B cell (primary cell): ENCODE results near the gene TIMMDC1. TPM values are rescaled to one million over a fixed set of nuclear protein-coding genes. Genes with fewer than 3 reads are reported as not detected.

ENCODE experiments used
- ATAC-seq: fragments of 200-7000 bp; cut with Tn5 transposase; one replicate; pipeline ENCODE4 v1.10.0; 2021; ENCODE audit warnings: low read depth, mild to moderate bottlenecking, moderate number of reproducible peaks, moderate library complexity
- CTCF ChIA-PET: fragments of 350-600 bp; sonication (Branson Sonifier 250); formaldehyde crosslinking; loops from one replicate; lab custom pipeline; 2021; ENCODE audit warnings: antibody characterized with exemption, inconsistent platforms; lab: Charles Lee
- POLR2A ChIA-PET: fragments of 350-600 bp; sonication (Branson Sonifier 250); formaldehyde crosslinking; loops from one replicate; lab custom pipeline; 2021; ENCODE audit warnings: antibody characterized with exemption; lab: Charles Lee
- DNase-seq: peaks from one replicate; pipeline ENCODE4 v3.0.0; 2013
- H2AFZ ChIP-seq: 2 replicates; pipeline ENCODE4 v1.6.1; 2012; ENCODE audit warnings: mild to moderate bottlenecking, low read depth, low read length; ENCODE audit not compliant: insufficient read depth, poor library complexity, severe bottlenecking
- H3K27ac ChIP-seq, 2 donors: 1 replicate in 1 of 2; 2 replicates in 1 of 2; pipeline ENCODE4 v1.5.1; 2012 to 2013; ENCODE audit warnings: low read length in 2 of 2, mild to moderate bottlenecking in 2 of 2, moderate library complexity in 1 of 2
- H3K27me3 ChIP-seq, 4 experiments: fragments of 200-600 bp in 1 of 4; sonication (generic) in 1 of 4; replicated peaks in 1 of 4; 1 replicate in 2 of 4; 2 replicates in 2 of 4; pipeline versions ENCODE4 v1.6.1 to v1.7.0; 2013 to 2016; ENCODE audit warnings: low read length in 3 of 4, mild to moderate bottlenecking in 2 of 4, mixed read lengths in 1 of 4, moderate library complexity in 1 of 4; ENCODE audit not compliant: insufficient read depth in 4 of 4, control insufficient read depth in 3 of 4; ENCODE audit errors: control extremely low read depth in 1 of 4
- H3K36me3 ChIP-seq, 2 experiments: replicated peaks in 1 of 2; 1 replicate in 1 of 2; 2 replicates in 1 of 2; pipeline versions ENCODE4 v1.6.1 to v1.7.1; 2013; ENCODE audit warnings: low read length in 1 of 2; ENCODE audit not compliant: insufficient read depth in 2 of 2, control insufficient read depth in 1 of 2; ENCODE audit errors: control extremely low read depth in 1 of 2, extremely low read depth in 1 of 2
- H3K4me1 ChIP-seq, 2 donors: fragments of 200-600 bp in 1 of 2; sonication (generic) in 1 of 2; 1 replicate in 1 of 2; 2 replicates in 1 of 2; pipeline versions ENCODE4 v1.5.1 to v1.6.1; 2013 to 2017; ENCODE audit warnings: low read length in 2 of 2; ENCODE audit not compliant: control insufficient read depth in 2 of 2, insufficient read depth in 2 of 2
- H3K4me2 ChIP-seq: replicated peaks from 2 replicates; pipeline ENCODE3; 2012; ENCODE audit warnings: mild to moderate bottlenecking, low read depth, low read length; ENCODE audit not compliant: poor library complexity, severe bottlenecking
- H3K4me3 ChIP-seq, 5 experiments: fragments of 200-600 bp in 1 of 5; sonication (generic) in 1 of 5; 1 replicate in 3 of 5; 2 replicates in 2 of 5; pipeline versions ENCODE4 v1.5.1 to v1.7.0; 2011 to 2016; ENCODE audit warnings: low read length in 4 of 5, mild to moderate bottlenecking in 4 of 5, low read depth in 2 of 5, control low read depth in 1 of 5, moderate library complexity in 1 of 5; ENCODE audit not compliant: insufficient read depth in 1 of 5; ENCODE audit errors: control extremely low read depth in 1 of 5, extremely low read depth in 1 of 5
- H3K79me2 ChIP-seq: fragments of 200-600 bp; sonication (generic); one replicate; pipeline ENCODE4 v1.6.0; 2016; ENCODE audit warnings: low read length; ENCODE audit not compliant: control insufficient read depth, insufficient read depth
- H3K9ac ChIP-seq: fragments of 200-600 bp; sonication (generic); 2 replicates; pipeline ENCODE4 v1.6.1; 2017; ENCODE audit warnings: mild to moderate bottlenecking, low read length, moderate library complexity
- H3K9me3 ChIP-seq, 3 donors: one replicate each; pipeline versions ENCODE4 v1.6.1 to v1.7.1; 2013; ENCODE audit warnings: low read length in 2 of 3; ENCODE audit not compliant: control insufficient read depth in 2 of 3, insufficient read depth in 1 of 3; ENCODE audit errors: control extremely low read depth in 1 of 3
- H4K20me1 ChIP-seq: 2 replicates; pipeline ENCODE4 v1.6.0; 2012; ENCODE audit warnings: mild to moderate bottlenecking, low read length; ENCODE audit not compliant: insufficient read depth, control insufficient read depth, poor library complexity, severe bottlenecking
- H3K27ac Mint-ChIP-seq: one replicate; pipeline ENCODE4 v1.8.0; 2021; ENCODE audit warnings: mixed read lengths
- H3K27me3 Mint-ChIP-seq: one replicate; pipeline ENCODE4 v1.8.0; 2021; ENCODE audit warnings: mixed read lengths
- H3K4me1 Mint-ChIP-seq: one replicate; pipeline ENCODE4 v1.8.0; 2021; ENCODE audit warnings: mixed read lengths
- H3K4me3 Mint-ChIP-seq: one replicate; pipeline ENCODE4 v1.8.0; 2021; ENCODE audit warnings: mixed read lengths
- H3K9me3 Mint-ChIP-seq: one replicate; pipeline ENCODE4 v1.8.0; 2022; ENCODE audit warnings: mixed read lengths; ENCODE audit not compliant: insufficient read depth
- EZH2 ChIP-seq: IDR thresholded peaks from 2 replicates; pipeline ENCODE4 v1.6.1; 2012; ENCODE audit warnings: borderline replicate concordance, low read depth, mild to moderate bottlenecking, moderate library complexity, low read length; ENCODE audit not compliant: insufficient read depth, poor library complexity, severe bottlenecking
- WGBS: methylation state at CpG from one replicate; pipeline ENCODE4 v1.1.5; 2013; ENCODE audit warnings: missing lambda C conversion rate; ENCODE audit not compliant: insufficient coverage; 5-methylcytosine and 5-hydroxymethylcytosine counted together
- intact Hi-C: fragments of 100-400 bp; cut with micrococcal nuclease; formaldehyde crosslinking; loops from one replicate; pipeline ENCODE4 v1.10.0; 2022
- polyA plus RNA-seq: library from polyadenylated mRNA; depleted of rRNA; stranded (reverse); fragments of >200 nt; gene quantifications from 2 replicates; pipeline ENCODE4 v1.2.3, GENCODE V29; 2012
- total RNA-seq, 2 donors: library from RNA; stranded (reverse); fragments of 120-200 nt in 1 of 2; gene quantifications; 1 replicate in 1 of 2; 2 replicates in 1 of 2; pipeline versions ENCODE4 v1.2.3 to v1.2.4, GENCODE V29; 2013 to 2022
- TF ChIP-seq, protein P1 (sequence below): fragments of 200-600 bp; IDR thresholded peaks from one replicate; pipeline ENCODE4 v1.8.0; 2022; ENCODE audit warnings: antibody characterized with exemption, mild to moderate bottlenecking

The TIMMDC1 gene
- total and polyA plus RNA-seq, 2 donors (not counting 1 experiment from before 2014, with no cell fraction given) = 50.5 to 58.5 TPM

DNA sequence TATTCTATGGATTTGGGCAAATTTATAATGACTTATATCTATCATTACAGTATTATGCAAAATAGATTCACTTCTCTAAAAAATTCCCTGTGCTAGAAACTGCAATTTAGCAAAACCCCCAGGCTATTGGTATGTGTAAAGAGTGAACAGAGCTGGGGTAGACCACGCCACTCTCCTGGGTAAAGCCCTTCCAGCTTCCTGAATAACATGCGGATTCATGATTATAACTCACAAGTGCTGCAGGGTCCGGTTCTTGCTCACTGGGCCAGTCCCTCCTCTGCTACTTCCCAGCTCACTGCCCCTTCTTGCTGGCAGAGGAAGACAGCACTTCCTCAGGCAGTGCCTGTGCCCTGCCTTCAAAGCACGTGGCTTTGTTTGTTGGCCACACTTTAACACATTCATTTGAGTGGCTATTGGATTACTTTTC, 57.0 kb downstream of the TIMMDC1 start:
- Mint-ChIP-seq H3K9me3 (no peaks in the 10 kb centered on the region), H3K27me3 (no peaks in the 10 kb centered on the region), H3K27ac (peak overlapping the region; percentile 76), H3K4me3 (peak overlapping the region; percentile 72), H3K4me1 (peaks cover 90% of the 10 kb centered on the region)
- TF ChIP-seq EZH2 = no peak
- TF ChIP-seq, protein P1, sequence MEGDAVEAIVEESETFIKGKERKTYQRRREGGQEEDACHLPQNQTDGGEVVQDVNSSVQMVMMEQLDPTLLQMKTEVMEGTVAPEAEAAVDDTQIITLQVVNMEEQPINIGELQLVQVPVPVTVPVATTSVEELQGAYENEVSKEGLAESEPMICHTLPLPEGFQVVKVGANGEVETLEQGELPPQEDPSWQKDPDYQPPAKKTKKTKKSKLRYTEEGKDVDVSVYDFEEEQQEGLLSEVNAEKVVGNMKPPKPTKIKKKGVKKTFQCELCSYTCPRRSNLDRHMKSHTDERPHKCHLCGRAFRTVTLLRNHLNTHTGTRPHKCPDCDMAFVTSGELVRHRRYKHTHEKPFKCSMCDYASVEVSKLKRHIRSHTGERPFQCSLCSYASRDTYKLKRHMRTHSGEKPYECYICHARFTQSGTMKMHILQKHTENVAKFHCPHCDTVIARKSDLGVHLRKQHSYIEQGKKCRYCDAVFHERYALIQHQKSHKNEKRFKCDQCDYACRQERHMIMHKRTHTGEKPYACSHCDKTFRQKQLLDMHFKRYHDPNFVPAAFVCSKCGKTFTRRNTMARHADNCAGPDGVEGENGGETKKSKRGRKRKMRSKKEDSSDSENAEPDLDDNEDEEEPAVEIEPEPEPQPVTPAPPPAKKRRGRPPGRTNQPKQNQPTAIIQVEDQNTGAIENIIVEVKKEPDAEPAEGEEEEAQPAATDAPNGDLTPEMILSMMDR = peak; percentile 12
- peak overlapping the region; percentile 12 for H3K9ac ChIP-seq
- peaks cover 44% of the 10 kb centered on the region for H3K79me2 ChIP-seq
- ChIA-PET CTCF (interaction anchor here (0.8 to 1.9 kb wide), 6 partner anchors 18 to 126 kb away, joined by 3 to 5 read pairs (median 4); partner anchors contain the start of gene TIMMDC1), POLR2A (no interaction called here)
- WGBS = 17% methylated on average over 4 of the region's 4 CpGs
- peaks cover 41 to 74% of the 10 kb centered on the region in 2 donors for H3K4me1 ChIP-seq
- no peaks in the 10 kb centered on the region for H4K20me1 ChIP-seq
- peak overlapping the region in 2 of 5 experiments; percentile 0 to 3 for H3K4me3 ChIP-seq
- H2AFZ ChIP-seq = peak overlapping the region; percentile 13
- H3K27ac ChIP-seq = peak overlapping the region; percentile 26 to 59
- DNase-seq (peak; percentile 65), ATAC-seq (peak; percentile 25)
- no peaks in the 10 kb centered on the region for H3K27me3 ChIP-seq
- intact Hi-C loops = loop anchor here (5.0 to 10.0 kb wide), 2 partner anchors 42 to 539 kb away; partner anchors contain the start of genes GSK3B and PLA1A
- no peaks in the 10 kb centered on the region for H3K36me3 ChIP-seq
- H3K9me3 ChIP-seq = no peaks in the 10 kb centered on the region
- peak overlapping the region; percentile 70 for H3K4me2 ChIP-seq

DNA sequence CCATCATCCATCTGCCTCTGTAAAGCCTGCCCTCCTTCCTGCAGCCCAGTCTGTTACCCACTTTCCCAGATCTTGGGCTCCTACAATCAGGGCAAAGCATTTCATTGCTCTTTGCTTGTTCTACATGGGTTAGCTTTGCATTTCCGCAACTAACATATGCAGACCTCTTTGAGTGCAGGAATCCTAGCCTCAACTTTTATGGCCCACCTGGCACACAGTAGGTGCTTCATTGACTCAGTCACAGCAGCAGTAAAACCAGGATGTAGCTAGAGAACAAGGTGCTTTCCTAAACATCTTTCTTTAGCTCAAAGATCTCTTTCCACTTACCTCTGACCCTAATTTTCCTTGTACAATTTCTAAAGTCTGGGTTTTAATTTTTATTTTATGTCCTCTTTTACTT, 57.6 kb downstream of the TIMMDC1 start:
- Mint-ChIP-seq H3K4me1 (peaks cover 87% of the 10 kb centered on the region), H3K27me3 (no peaks in the 10 kb centered on the region), H3K27ac (peak overlapping the region; percentile 76), H3K9me3 (no peaks in the 10 kb centered on the region), H3K4me3 (peak overlapping the region; percentile 72)
- Histone ChIP-seq H3K9me3 (no peaks in the 10 kb centered on the region), H3K9ac (peak overlapping the region; percentile 12), H3K27me3 (no peaks in the 10 kb centered on the region), H3K79me2 (peaks cover 44% of the 10 kb centered on the region), H3K36me3 (no peaks in the 10 kb centered on the region), H3K27ac (peak overlapping the region; percentile 26 to 59), H3K4me2 (peak overlapping the region; percentile 70), H3K4me1 (peaks cover 41 to 70% of the 10 kb centered on the region in 2 donors), H3K4me3 (peak overlapping the region in 1 of 5 experiments; percentile 12), H4K20me1 (no peaks in the 10 kb centered on the region), H2AFZ (no peak overlapping the region)
- WGBS = 82% methylated on average over 1 of the region's 1 CpG
- ChIA-PET POLR2A (no interaction called here), CTCF (interaction anchor here (1.1 to 1.9 kb wide), 3 partner anchors 31 to 125 kb away, joined by 3 to 5 read pairs (median 4); partner anchors contain the start of gene TIMMDC1)
- no peak for ATAC-seq
- TF ChIP-seq EZH2 = no peak
- TF ChIP-seq, protein P1 = no peak
- intact Hi-C loops = loop anchor here (5.0 to 10.0 kb wide), 2 partner anchors 41 to 539 kb away; partner anchors contain the start of genes GSK3B and PLA1A
- DNase-seq = no peak
